A549 (cell line): Measurements from ENCODE around the gene RNF44. TPM values are rescaled to one million over a fixed set of nuclear protein-coding genes. Genes with fewer than 3 reads are reported as not detected.

Source experiments
- ATAC-seq, 2 experiments: fragments of 200-7000 bp in 1 of 2; fragments of >200 bp in 1 of 2; cut with Nextera tagmentation in 1 of 2; cut with Tn5 transposase in 1 of 2; 3 replicates each; pipeline versions ENCODE4 v1.8.0 to v1.9.1; 2018 to 2020; ENCODE audit warnings: mild to moderate bottlenecking in 1 of 2, moderate library complexity in 1 of 2
- CTCF ChIA-PET: fragments of 300-600 bp; sonication (Branson Sonifier 250); formaldehyde crosslinking; extraction: SDS; loops from one replicate; lab custom pipeline; 2021; ENCODE audit warnings: antibody characterized with exemption, inconsistent platforms; lab: Yijun Ruan, JAX
- POLR2A ChIA-PET: fragments of 350-600 bp; formaldehyde crosslinking; extraction: SDS; loops from one replicate; lab custom pipeline; 2021; ENCODE audit warnings: antibody characterized with exemption, inconsistent platforms; lab: Yijun Ruan, JAX
- DNase-seq, 2 experiments: peaks; one replicate each; pipeline versions ENCODE4 v3.0.0 to v3.0.0-alpha.2; 2011 to 2016; ENCODE audit warnings: low read depth in 1 of 2, low spot score in 1 of 2
- FAIRE-seq: peaks from 2 replicates; lab custom pipeline; 2011; peaks lifted over from hg19 to GRCh38; lab: Jason Lieb, UNC
- H3K27ac ChIP-seq, 2 experiments: fragments of >200 bp; sonication (Bioruptor Twin); formaldehyde crosslinking; 3 replicates each; pipeline ENCODE4 v1.5.1; 2016 to 2017
- H3K4me1 ChIP-seq: fragments of >200 bp; sonication (Bioruptor Twin); formaldehyde crosslinking; 3 replicates; pipeline ENCODE4 v1.6.1; 2016
- H3K4me2 ChIP-seq: fragments of >200 bp; sonication (Bioruptor Twin); formaldehyde crosslinking; 3 replicates; pipeline ENCODE4 v1.6.1; 2016
- H3K4me3 ChIP-seq: fragments of >200 bp; sonication (Bioruptor Twin); formaldehyde crosslinking; 3 replicates; pipeline ENCODE4 v1.5.1; 2016
- H3K9me3 ChIP-seq: fragments of >200 bp; sonication (Bioruptor Twin); formaldehyde crosslinking; 3 replicates; pipeline ENCODE4 v1.6.1; 2016
- BHLHE40 ChIP-seq: IDR thresholded peaks from 2 replicates; pipeline ENCODE4 v1.6.1; 2012; ENCODE audit warnings: low read depth, low read length, inconsistent platforms
- CBX2 ChIP-seq: fragments of 200-600 bp; sonication (generic); IDR thresholded peaks from 2 replicates; pipeline ENCODE4 v1.6.1; 2016; ENCODE audit warnings: low read depth, mild to moderate bottlenecking, borderline replicate concordance
- ESRRA ChIP-seq: fragments of 150-350 bp; IDR thresholded peaks from 2 replicates; pipeline ENCODE4 v1.6.1; 2014; ENCODE audit warnings: mild to moderate bottlenecking, low read length, borderline replicate concordance
- FOSL2 ChIP-seq, 2 experiments: fragments of 450-650 bp in 1 of 2; fragments of >200 bp in 1 of 2; sonication (Bioruptor Twin) in 1 of 2; formaldehyde crosslinking; IDR thresholded peaks; 2 replicates each; pipeline versions ENCODE4 v1.5.0 to v1.6.1; 2016 to 2020; ENCODE audit warnings: mild to moderate bottlenecking in 1 of 2, moderate library complexity in 1 of 2
- FOXS1 ChIP-seq: fragments of 250-450 bp; sonication (Bioruptor Pico); IDR thresholded peaks from 2 replicates; pipeline ENCODE4 v1.5.0; 2020; ENCODE audit warnings: mild to moderate bottlenecking, moderate library complexity
- GATA3 ChIP-seq: IDR thresholded peaks from 2 replicates; pipeline ENCODE4 v1.6.1; 2012; ENCODE audit warnings: borderline replicate concordance
- HEYL ChIP-seq: fragments of 250-450 bp; sonication (Bioruptor Pico); IDR thresholded peaks from 2 replicates; pipeline ENCODE4 v1.8.0; 2021; ENCODE audit warnings: mild to moderate bottlenecking, moderate library complexity
- HOXA7 ChIP-seq: fragments of 250-450 bp; sonication (Bioruptor Pico); IDR thresholded peaks from 2 replicates; pipeline ENCODE4 v1.5.0; 2020; ENCODE audit warnings: mild to moderate bottlenecking, moderate library complexity
- HOXB13 ChIP-seq: fragments of 250-450 bp; sonication (Bioruptor Pico); IDR thresholded peaks from 2 replicates; pipeline ENCODE4 v1.5.0; 2020; ENCODE audit warnings: low read depth, mild to moderate bottlenecking, moderate library complexity
- HOXB5 ChIP-seq: fragments of 250-450 bp; sonication (Bioruptor Pico); IDR thresholded peaks from 2 replicates; pipeline ENCODE4 v1.5.0; 2020; ENCODE audit warnings: mild to moderate bottlenecking, moderate library complexity
- JUN ChIP-seq, 2 experiments: fragments of >200 bp; sonication (Bioruptor Twin); formaldehyde crosslinking; IDR thresholded peaks; 2 replicates in 1 of 2; 3 replicates in 1 of 2; pipeline ENCODE4 v1.6.1; 2016 to 2017
- JUNB ChIP-seq: fragments of >200 bp; sonication (Bioruptor Twin); formaldehyde crosslinking; IDR thresholded peaks from 2 replicates; pipeline ENCODE4 v1.6.1; 2016
- KDM1A ChIP-seq: fragments of 200-600 bp; sonication (generic); IDR thresholded peaks from 2 replicates; pipeline ENCODE4 v1.6.1; 2016; ENCODE audit warnings: low read depth, mild to moderate bottlenecking
- MAFK ChIP-seq: fragments of 450-650 bp; IDR thresholded peaks from 2 replicates; pipeline ENCODE4 v1.6.1; 2014; ENCODE audit not compliant: partially characterized antibody
- MAZ ChIP-seq: fragments of 150-350 bp; IDR thresholded peaks from 2 replicates; pipeline ENCODE4 v1.6.1; 2014; ENCODE audit warnings: antibody characterized with exemption, low read depth, low read length, borderline replicate concordance
- NPAS2 ChIP-seq: fragments of 250-450 bp; sonication (Bioruptor Pico); IDR thresholded peaks from 2 replicates; pipeline ENCODE4 v1.8.0; 2022; ENCODE audit warnings: mild to moderate bottlenecking, moderate library complexity, borderline replicate concordance
- NR3C1 ChIP-seq: fragments of >200 bp; sonication (Bioruptor Twin); formaldehyde crosslinking; IDR thresholded peaks from 3 replicates; pipeline ENCODE4 v1.6.1; 2017
- PHF8 ChIP-seq: fragments of 200-600 bp; sonication (generic); IDR thresholded peaks from 2 replicates; pipeline ENCODE4 v1.6.1; 2016; ENCODE audit warnings: low read depth, mild to moderate bottlenecking, antibody characterized with exemption, moderate library complexity, borderline replicate concordance
- RCOR1 ChIP-seq: fragments of 150-350 bp; IDR thresholded peaks from 2 replicates; pipeline ENCODE4 v1.6.1; 2014; ENCODE audit warnings: antibody characterized with exemption, low read length, low read depth
- RNF2 ChIP-seq: fragments of 200-600 bp; sonication (generic); IDR thresholded peaks from 2 replicates; pipeline ENCODE4 v1.6.1; 2016; ENCODE audit warnings: low read depth, mild to moderate bottlenecking, antibody characterized with exemption, moderate library complexity, borderline replicate concordance
- SREBF2 ChIP-seq: fragments of 450-650 bp; IDR thresholded peaks from 2 replicates; pipeline ENCODE4 v1.6.1; 2014; ENCODE audit warnings: mild to moderate bottlenecking, moderate library complexity
- ZFP36 ChIP-seq: fragments of 450-650 bp; IDR thresholded peaks from 2 replicates; pipeline ENCODE4 v1.6.1; 2014; ENCODE audit warnings: borderline replicate concordance; ENCODE audit not compliant: partially characterized antibody
- ZNF302 ChIP-seq: fragments of 250-450 bp; sonication (Bioruptor Pico); IDR thresholded peaks from 2 replicates; pipeline ENCODE4 v1.9.0; 2021; ENCODE audit warnings: inconsistent platforms, mild to moderate bottlenecking, moderate library complexity
- ZSCAN20 ChIP-seq: fragments of 250-450 bp; sonication (Bioruptor Pico); IDR thresholded peaks from 2 replicates; pipeline ENCODE4 v1.8.0; 2022; ENCODE audit warnings: mild to moderate bottlenecking, moderate library complexity
- WGBS: methylation state at CpG from one replicate; pipeline ENCODE4 v1.1.6; 2017; ENCODE audit errors: missing lambda C conversion rate; 5-methylcytosine and 5-hydroxymethylcytosine counted together
- polyA plus RNA-seq, 4 experiments: library from polyadenylated mRNA; depleted of rRNA in 3 of 4; stranded (reverse); fragments of >200 nt; fragmentation: RNase III in 1 of 4; extraction: RNeasy Plus Mini Kit Qiagen cat#74134 plus additional on column Dnase treatment in 1 of 4; gene quantifications; 2 replicates in 3 of 4; 3 replicates in 1 of 4; pipeline ENCODE4 v1.2.3, GENCODE V29; 2011 to 2017
- TF ChIP-seq, protein P1 (sequence below): fragments of 250-450 bp; sonication (Bioruptor Pico); IDR thresholded peaks from 2 replicates; pipeline ENCODE4 v1.5.0; 2020; ENCODE audit warnings: low read depth, mild to moderate bottlenecking, moderate library complexity
- TF ChIP-seq, protein P2 (sequence below): fragments of >200 bp; sonication (Bioruptor Twin); formaldehyde crosslinking; IDR thresholded peaks from 3 replicates; pipeline ENCODE4 v1.5.1; 2016

Gene RNF44
- polyA plus RNA-seq, 2 of the 4 experiments (the other 2 are of a cell fraction): 9.2 to 32.7 TPM

DNA sequence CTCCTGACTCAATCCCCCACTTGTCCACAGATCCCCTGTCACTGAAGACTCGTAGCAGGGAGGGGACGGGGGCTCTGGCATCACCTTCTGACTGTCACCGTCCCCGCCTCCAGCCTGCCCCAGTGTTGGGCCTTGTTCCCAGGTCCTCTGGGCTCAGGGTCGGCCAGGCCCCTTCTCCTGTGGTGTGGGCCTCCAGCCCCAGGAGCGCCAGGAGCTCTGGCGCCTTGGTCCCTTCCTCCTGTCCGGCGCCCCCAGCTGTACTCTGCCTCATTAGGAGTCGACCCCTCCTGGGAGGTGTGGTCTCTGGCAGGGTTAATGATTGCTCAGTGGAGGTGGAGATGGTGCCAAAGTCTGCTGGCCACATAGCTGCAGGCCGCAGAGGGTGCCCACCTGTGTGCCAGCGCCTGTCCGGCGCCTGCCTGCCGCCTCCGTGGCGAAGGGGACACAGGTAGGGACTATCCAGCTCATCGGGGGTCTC, 11.8 kb upstream of the RNF44 start, which contains the start of gene CDHR2:
CDHR2 (plus strand) TSS at position 376 of the 478 bp plus-strand sequence. CDS start 16,011 bp downstream, outside the sequence.
- FAIRE-seq: no peak
- H3K4me3 ChIP-seq: no peak within 1 kb of the TSS
- ChIA-PET CTCF (interaction anchor here (1.0 to 4.3 kb wide), 5 partner anchors 12 to 132 kb away, joined by 3 to 18 read pairs (median 4); partner anchors contain the start of gene RNF44), POLR2A (interaction anchor here (1.0 kb wide), 1 partner anchor 102 kb away, joined by 3 read pairs; no protein-coding TSS in a partner anchor)
- no peak for ATAC-seq
- 82% methylated on average over 15 of the region's 18 CpGs for WGBS
- TF ChIP-seq FOSL2 (IDR thresholded peaks at IDR 0.05): no peak
- no peak for TF ChIP-seq FOSL2 (CRISPR knock-in tag; IDR thresholded peaks at IDR 0.05)
- no peak for TF ChIP-seq FOXS1 (CRISPR knock-in tag)
- no peak for TF ChIP-seq NR3C1
- no peak for TF ChIP-seq ESRRA
- no peak for TF ChIP-seq GATA3
- no peak for TF ChIP-seq RCOR1
- TF ChIP-seq KDM1A: no peak
- no peak for TF ChIP-seq NPAS2 (CRISPR knock-in tag)
- TF ChIP-seq CBX2: no peak
- no peak for TF ChIP-seq HOXA7 (CRISPR knock-in tag)
- no peak for TF ChIP-seq JUNB
- TF ChIP-seq MAFK: no peak
- TF ChIP-seq HEYL (CRISPR knock-in tag): no peak
- no peak for TF ChIP-seq HOXB5 (CRISPR knock-in tag)
- DNase-seq: no peak
- H3K4me1 ChIP-seq: peaks cover 46% of the 10 kb centered on the region
- H3K27ac ChIP-seq: 0 out of 6 replicates have a peak within 1 kb of the TSS, but pooled peaks of 1 of the 2 experiments have one; percentile 10
- H3K4me2 ChIP-seq: no peak within 1 kb of the TSS
- H3K9me3 ChIP-seq: no peaks in the 10 kb centered on the region

DNA sequence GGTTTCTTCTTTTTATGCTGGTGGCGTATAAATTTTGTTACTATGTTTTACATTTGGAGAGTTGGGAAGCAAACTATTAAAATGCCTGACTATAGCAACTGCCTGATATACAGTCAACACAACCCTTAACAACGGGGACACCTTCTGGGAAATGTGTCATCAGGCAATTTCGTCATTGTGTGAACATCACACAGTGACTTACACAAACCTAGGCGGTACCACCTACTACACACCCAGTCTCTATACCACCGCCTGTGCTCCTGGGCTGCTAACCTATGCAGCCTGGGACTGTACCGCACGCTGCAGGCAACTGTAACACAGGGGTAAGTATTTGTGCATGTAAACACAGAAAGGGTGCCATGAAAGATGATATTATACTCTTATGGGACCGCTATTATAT, 10.6 kb upstream of the RNF44 start:
- Histone ChIP-seq H3K4me1 (peaks cover 34% of the 10 kb centered on the region), H3K27ac (no peak overlapping the region), H3K9me3 (no peaks in the 10 kb centered on the region), H3K4me3 (no peak overlapping the region), H3K4me2 (no peak overlapping the region)
- no peak for TF ChIP-seq MAZ
- TF ChIP-seq HOXB13 (CRISPR knock-in tag): no peak
- FAIRE-seq: no peak
- peak in 1 of 2 experiments; percentile 79 for DNase-seq
- WGBS: 62% methylated on average over 8 of the region's 8 CpGs
- ATAC-seq: no peak
- CTCF ChIA-PET: interaction anchor here (0.9 to 1.9 kb wide), 4 partner anchors 11 to 31 kb away, joined by 3 to 6 read pairs (median 5); no protein-coding TSS in a partner anchor
- POLR2A ChIA-PET: interaction anchor here (0.9 kb wide), 1 partner anchor 10 kb away, joined by 5 read pairs; the partner anchor contains the start of gene RNF44

DNA sequence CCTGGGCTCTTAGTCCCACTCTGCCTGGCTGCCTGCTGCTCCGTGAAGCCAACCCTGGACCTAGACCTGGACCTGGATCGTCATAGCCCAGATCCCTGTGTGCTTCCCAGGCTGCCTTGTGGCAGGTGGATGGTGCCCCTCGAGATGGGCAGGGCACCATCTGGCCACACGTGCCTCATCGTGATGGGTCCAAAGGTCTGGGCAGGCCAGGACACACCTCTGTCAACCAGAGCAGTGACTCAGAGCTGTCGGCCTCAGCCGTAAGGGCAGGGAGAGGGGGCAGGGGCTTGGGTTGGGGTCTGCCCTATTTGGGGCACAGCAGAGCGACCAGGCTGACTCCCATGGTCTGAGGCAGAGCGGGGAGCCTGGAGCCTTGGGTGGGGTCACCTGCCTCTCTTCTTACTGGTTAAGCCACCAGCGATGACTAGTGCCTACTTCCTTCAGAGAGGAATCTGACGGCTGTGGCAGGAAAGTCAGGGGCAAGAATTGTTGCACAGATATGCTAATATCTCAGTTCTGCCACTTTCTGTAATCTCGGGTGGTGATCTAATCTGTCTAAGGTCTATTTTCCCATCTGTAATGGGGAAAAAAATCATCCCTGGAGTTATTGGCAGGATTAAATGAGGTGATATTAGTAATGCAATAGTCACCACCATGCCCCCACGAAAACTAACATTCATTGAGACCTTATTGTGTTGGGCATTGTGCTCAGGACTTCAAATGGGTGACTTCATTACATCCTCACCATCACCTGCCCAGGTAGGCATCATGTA, 8.7 kb upstream of the RNF44 start:
- Histone ChIP-seq H3K4me2 (peak overlapping the region; percentile 34; the same call in 2 of the 3 replicates), H3K4me3 (no peak overlapping the region), H3K4me1 (peaks cover 45% of the 10 kb centered on the region), H3K27ac (peak overlapping the region in 1 of 2 experiments; percentile 23; a peak in 2 of 6 replicates), H3K9me3 (no peaks in the 10 kb centered on the region)
- POLR2A ChIA-PET: no interaction called here
- ATAC-seq (no peak), DNase-seq (peak in 1 of 2 experiments; percentile 27), FAIRE-seq (no peak)
- whole genome bisulfite sequencing: 46% methylated on average over 12 of the region's 13 CpGs
- TF ChIP-seq ZNF302: no peak
- no peak for TF ChIP-seq MAZ
- TF ChIP-seq BHLHE40: peak; percentile 32; the same call in 1 of the 2 replicates
- TF ChIP-seq, protein P1, sequence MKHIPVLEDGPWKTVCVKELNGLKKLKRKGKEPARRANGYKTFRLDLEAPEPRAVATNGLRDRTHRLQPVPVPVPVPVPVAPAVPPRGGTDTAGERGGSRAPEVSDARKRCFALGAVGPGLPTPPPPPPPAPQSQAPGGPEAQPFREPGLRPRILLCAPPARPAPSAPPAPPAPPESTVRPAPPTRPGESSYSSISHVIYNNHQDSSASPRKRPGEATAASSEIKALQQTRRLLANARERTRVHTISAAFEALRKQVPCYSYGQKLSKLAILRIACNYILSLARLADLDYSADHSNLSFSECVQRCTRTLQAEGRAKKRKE (CRISPR knock-in tag): no peak
- TF ChIP-seq ESRRA: no peak
- no peak for TF ChIP-seq PHF8
- no peak for TF ChIP-seq SREBF2
- TF ChIP-seq, protein P2, sequence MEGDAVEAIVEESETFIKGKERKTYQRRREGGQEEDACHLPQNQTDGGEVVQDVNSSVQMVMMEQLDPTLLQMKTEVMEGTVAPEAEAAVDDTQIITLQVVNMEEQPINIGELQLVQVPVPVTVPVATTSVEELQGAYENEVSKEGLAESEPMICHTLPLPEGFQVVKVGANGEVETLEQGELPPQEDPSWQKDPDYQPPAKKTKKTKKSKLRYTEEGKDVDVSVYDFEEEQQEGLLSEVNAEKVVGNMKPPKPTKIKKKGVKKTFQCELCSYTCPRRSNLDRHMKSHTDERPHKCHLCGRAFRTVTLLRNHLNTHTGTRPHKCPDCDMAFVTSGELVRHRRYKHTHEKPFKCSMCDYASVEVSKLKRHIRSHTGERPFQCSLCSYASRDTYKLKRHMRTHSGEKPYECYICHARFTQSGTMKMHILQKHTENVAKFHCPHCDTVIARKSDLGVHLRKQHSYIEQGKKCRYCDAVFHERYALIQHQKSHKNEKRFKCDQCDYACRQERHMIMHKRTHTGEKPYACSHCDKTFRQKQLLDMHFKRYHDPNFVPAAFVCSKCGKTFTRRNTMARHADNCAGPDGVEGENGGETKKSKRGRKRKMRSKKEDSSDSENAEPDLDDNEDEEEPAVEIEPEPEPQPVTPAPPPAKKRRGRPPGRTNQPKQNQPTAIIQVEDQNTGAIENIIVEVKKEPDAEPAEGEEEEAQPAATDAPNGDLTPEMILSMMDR: no peak
- no peak for TF ChIP-seq RNF2
- TF ChIP-seq FOXS1 (CRISPR knock-in tag): no peak
- TF ChIP-seq JUN (IDR thresholded peaks at IDR 0.05): no peak
- TF ChIP-seq FOSL2 (IDR thresholded peaks at IDR 0.05): no peak
- TF ChIP-seq FOSL2 (CRISPR knock-in tag; IDR thresholded peaks at IDR 0.05): peak; percentile 41; the same call in 1 of the 2 replicates
- TF ChIP-seq ZFP36: no peak
- TF ChIP-seq ZSCAN20 (CRISPR knock-in tag): no peak
- CTCF ChIA-PET: no interaction called here
